HepG2 (cell line): ENCODE data around the gene INTS15. TPM values are rescaled to one million over a fixed set of nuclear protein-coding genes. Genes with fewer than 3 reads are reported as not detected.
"Not testable (repeated sequence)": the region's sequence is repeated elsewhere in the genome, so short reads cannot be mapped to it uniquely, and the experiment has no call there.

Experiments used
- ATAC-seq: fragments of 200-7000 bp; cut with Tn5 transposase; 3 replicates; pipeline ENCODE4 v1.9.1; 2020; ENCODE audit warnings: mild to moderate bottlenecking, moderate library complexity
- BruUV-seq: library from RNA; stranded (reverse); fragments of 400-500 nt; replicated peaks from 2 replicates; lab custom pipeline; 2021; lab: Mats Ljungman, UMichigan
- CTCF ChIA-PET: fragments of 300-600 bp; formaldehyde crosslinking; extraction: SDS; loops from one replicate; lab custom pipeline; 2021; ENCODE audit warnings: low total read pairs, inconsistent platforms, low intra/inter-chr PET ratio; lab: Yijun Ruan, JAX
- POLR2A ChIA-PET: fragments of 350-600 bp; sonication (Branson Sonifier 250); formaldehyde crosslinking; loops from one replicate; lab custom pipeline; 2020; ENCODE audit warnings: antibody characterized with exemption, inconsistent platforms; lab: Yijun Ruan, JAX
- DNase-seq: peaks from one replicate; pipeline ENCODE4 v3.0.0-alpha.2; 2015; ENCODE audit warnings: low spot score
- FAIRE-seq: peaks from 3 replicates; lab custom pipeline; 2011; peaks lifted over from hg19 to GRCh38; lab: Jason Lieb, UNC
- H2AFZ ChIP-seq: one replicate; pipeline ENCODE4 v1.6.1; 2011; ENCODE audit warnings: low read length, inconsistent platforms
- H3K27ac ChIP-seq: fragments of 300-600 bp; 3 replicates; pipeline ENCODE4 v1.8.0; 2011; ENCODE audit warnings: mixed run types, mild to moderate bottlenecking, mixed read lengths, low read length, inconsistent platforms; ENCODE audit not compliant: insufficient read depth; ENCODE audit errors: extremely low read length
- H3K27me3 ChIP-seq, 2 experiments: fragments of 200-600 bp in 1 of 2; 2 replicates in 1 of 2; 3 replicates in 1 of 2; pipeline versions ENCODE4 v1.6.0 to v1.8.0; 2011; ENCODE audit warnings: low read length in 2 of 2, mild to moderate bottlenecking in 2 of 2, moderate library complexity in 2 of 2, inconsistent platforms in 1 of 2; ENCODE audit not compliant: insufficient read depth in 2 of 2, control insufficient read depth in 1 of 2
- H3K36me3 ChIP-seq, 2 experiments: fragments of 200-600 bp in 1 of 2; replicated peaks in 1 of 2; 2 replicates in 1 of 2; 3 replicates in 1 of 2; pipeline versions ENCODE4 v1.5.1 to v1.8.0; 2011; ENCODE audit warnings: low read length in 2 of 2, inconsistent platforms in 1 of 2; ENCODE audit not compliant: insufficient read depth in 2 of 2, control insufficient read depth in 1 of 2
- H3K4me1 ChIP-seq: 2 replicates; pipeline ENCODE4 v1.5.1; 2012; ENCODE audit warnings: low read length, inconsistent platforms; ENCODE audit not compliant: insufficient read depth
- H3K4me2 ChIP-seq: 2 replicates; pipeline ENCODE4 v1.6.0; 2011; ENCODE audit warnings: low read depth, low read length, inconsistent platforms
- H3K4me3 ChIP-seq, 3 experiments: fragments of 200-600 bp in 1 of 3; sonication (generic), shearing (Covaris generic) in 1 of 3; replicated peaks in 1 of 3; 2 replicates each; pipeline ENCODE4 v1.5.1; 2011 to 2016; ENCODE audit warnings: low read length in 3 of 3, inconsistent platforms in 2 of 3, low read depth in 2 of 3, mild to moderate bottlenecking in 2 of 3, control low read depth in 1 of 3, mixed read lengths in 1 of 3; ENCODE audit not compliant: insufficient read depth in 1 of 3
- H3K79me2 ChIP-seq: one replicate; pipeline ENCODE4 v1.6.1; 2011; ENCODE audit warnings: low read length, inconsistent platforms; ENCODE audit not compliant: insufficient read depth
- H3K9ac ChIP-seq: 2 replicates; pipeline ENCODE4 v1.6.0; 2011; ENCODE audit warnings: mild to moderate bottlenecking, low read depth, low read length, inconsistent platforms; ENCODE audit not compliant: insufficient read depth
- H3K9me3 ChIP-seq: 2 replicates; pipeline ENCODE4 v1.5.1; 2012; ENCODE audit warnings: mild to moderate bottlenecking, low read length
- H4K20me1 ChIP-seq: 2 replicates; pipeline ENCODE4 v1.6.0; 2011; ENCODE audit warnings: inconsistent platforms, mild to moderate bottlenecking, low read length, moderate library complexity; ENCODE audit not compliant: insufficient read depth
- CCAR2 ChIP-seq: fragments of 200-400 bp; formaldehyde crosslinking; optimal IDR thresholded peaks from 2 replicates; pipeline ENCODE3; 2018; ENCODE audit warnings: low read depth, mild to moderate bottlenecking, low read length, moderate library complexity
- HNRNPL ChIP-seq: fragments of 200-400 bp; formaldehyde crosslinking; IDR thresholded peaks from 2 replicates; pipeline ENCODE4 v1.6.1; 2017; ENCODE audit warnings: mild to moderate bottlenecking, low read depth, low read length
- MATR3 ChIP-seq: sonication (generic); formaldehyde crosslinking; IDR thresholded peaks from 2 replicates; pipeline ENCODE4 v1.4.0; 2020; ENCODE audit warnings: missing genetic modification reagents
- ZNF335 ChIP-seq: sonication (generic); formaldehyde crosslinking; IDR thresholded peaks from 2 replicates; pipeline ENCODE4 v1.4.0; 2020; ENCODE audit warnings: missing genetic modification reagents
- ZNF468 ChIP-seq: sonication (generic); formaldehyde crosslinking; IDR thresholded peaks from 2 replicates; pipeline ENCODE4 v1.8.0; 2022; ENCODE audit warnings: mild to moderate bottlenecking, moderate library complexity, missing genetic modification reagents
- ZNF572 ChIP-seq: sonication (generic); formaldehyde crosslinking; IDR thresholded peaks from 2 replicates; pipeline ENCODE4 v1.5.1; 2020; ENCODE audit warnings: mild to moderate bottlenecking, missing genetic modification reagents
- ZNF816 ChIP-seq: sonication (generic); formaldehyde crosslinking; IDR thresholded peaks from 2 replicates; pipeline ENCODE4 v1.8.0; 2022; ENCODE audit warnings: missing genetic modification reagents, mild to moderate bottlenecking, borderline replicate concordance
- WGBS: methylation state at CpG from one replicate; pipeline ENCODE4 v1.1.6; 2017; ENCODE audit warnings: low lambda C conversion rate; 5-methylcytosine and 5-hydroxymethylcytosine counted together
- in situ Hi-C: cut with HindIII; loops from 2 replicates; pipeline ENCODE4 v1.10.0; 2017; ENCODE audit warnings: low pct_unique_long_range_greater_than_20kb; ENCODE audit not compliant: extremely low pct_ligation_motif_present
- intact Hi-C: fragments of 100-400 bp; cut with micrococcal nuclease; formaldehyde crosslinking; loops from one replicate; pipeline ENCODE4 v1.10.0; 2022; ENCODE audit not compliant: unreplicated experiment
- polyA plus RNA-seq, 8 experiments: library from polyadenylated mRNA; depleted of rRNA in 3 of 8; stranded (reverse) in 7 of 8; unstranded in 1 of 8; fragments of >200 nt; fragmentation: Illumina TruSeq in 4 of 8; extraction: Trizol in 4 of 8; gene quantifications; 2 replicates each; pipeline versions ENCODE4 v1.2.1 to v1.2.3, GENCODE V29; 2011 to 2016; ENCODE audit warnings: low read depth in 4 of 8, missing spikeins in 1 of 8, mixed read lengths in 1 of 8; ENCODE audit not compliant: insufficient read depth in 1 of 8
- total RNA-seq, 5 experiments: library from RNA; depleted of rRNA; stranded (reverse); fragments of >200 nt; fragmentation: Illumina TruSeq; extraction: Trizol; gene quantifications; 2 replicates each; pipeline ENCODE4 v1.2.3, GENCODE V29; 2016; ENCODE audit warnings: low read depth in 1 of 5
- TF ChIP-seq, protein P1 (sequence below): IDR thresholded peaks from 2 replicates; pipeline ENCODE4 v1.6.1; 2016; ENCODE audit warnings: low read depth

INTS15 gene
- total and polyA plus RNA-seq, 2 of the 13 experiments (the other 11 are each of a cell fraction or from before 2014, with no cell fraction given): 16.3 to 25.7 TPM

DNA sequence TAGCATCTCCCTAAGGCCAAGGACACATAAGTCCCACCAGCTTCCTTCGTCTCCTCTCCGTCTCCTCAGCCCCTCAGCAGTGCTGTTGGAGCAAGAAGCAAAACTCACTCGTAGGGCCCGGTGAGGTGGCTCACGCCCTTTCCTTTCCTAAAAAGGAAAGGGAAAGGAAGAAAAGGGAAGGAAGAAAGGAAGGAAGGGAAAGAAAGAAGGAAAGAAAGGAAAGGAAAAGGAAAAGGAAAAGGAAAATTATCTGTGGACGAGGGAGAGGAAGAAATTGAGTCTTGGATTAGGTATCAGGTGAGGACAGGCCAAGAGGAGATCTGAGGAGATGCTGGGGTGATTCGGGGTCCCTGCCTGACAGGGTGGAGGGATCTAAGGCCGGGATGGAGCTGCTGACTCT, 44.2 kb downstream of the INTS15 start:
- Histone ChIP-seq H3K9me3 (no peaks in the 10 kb centered on the region), H3K9ac (no peak overlapping the region), H3K27ac (no peak overlapping the region), H2AFZ (no peak overlapping the region), H3K79me2 (peaks cover 11% of the 10 kb centered on the region), H3K36me3 (0 out of 5 replicates have a peak, but pooled peaks cover 0 to 1% of the 10 kb centered on the region in 2 experiments), H3K4me1 (peaks cover 42% of the 10 kb centered on the region), H3K27me3 (peaks cover 0 to 6% of the 10 kb centered on the region in 2 experiments; a peak in 2 of 5 replicates), H4K20me1 (no peaks in the 10 kb centered on the region), H3K4me2 (no peak overlapping the region), H3K4me3 (no peak overlapping the region)
- no peak for FAIRE-seq
- TF ChIP-seq ZNF335 (CRISPR knock-in tag): no peak
- no peak for TF ChIP-seq MATR3
- TF ChIP-seq ZNF572 (CRISPR knock-in tag): no peak
- TF ChIP-seq ZNF816 (CRISPR knock-in tag): no peak
- TF ChIP-seq, protein P1, sequence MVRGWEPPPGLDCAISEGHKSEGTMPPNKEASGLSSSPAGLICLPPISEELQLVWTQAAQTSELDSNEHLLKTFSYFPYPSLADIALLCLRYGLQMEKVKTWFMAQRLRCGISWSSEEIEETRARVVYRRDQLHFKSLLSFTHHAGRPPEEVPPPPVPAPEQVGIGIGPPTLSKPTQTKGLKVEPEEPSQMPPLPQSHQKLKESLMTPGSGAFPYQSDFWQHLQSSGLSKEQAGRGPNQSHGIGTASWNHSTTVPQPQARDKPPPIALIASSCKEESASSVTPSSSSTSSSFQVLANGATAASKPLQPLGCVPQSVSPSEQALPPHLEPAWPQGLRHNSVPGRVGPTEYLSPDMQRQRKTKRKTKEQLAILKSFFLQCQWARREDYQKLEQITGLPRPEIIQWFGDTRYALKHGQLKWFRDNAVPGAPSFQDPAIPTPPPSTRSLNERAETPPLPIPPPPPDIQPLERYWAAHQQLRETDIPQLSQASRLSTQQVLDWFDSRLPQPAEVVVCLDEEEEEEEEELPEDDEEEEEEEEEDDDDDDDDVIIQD: no peak
- no peak for TF ChIP-seq HNRNPL
- TF ChIP-seq CCAR2: no peak
- TF ChIP-seq ZNF468 (CRISPR knock-in tag): no peak
- in situ Hi-C loops (no loop called here), intact Hi-C loops (no loop called here)
- BruUV-seq: no TSS peak
- ChIA-PET CTCF (no interaction called here), POLR2A (no interaction called here)
- 74% methylated on average over 7 of the region's 8 CpGs for WGBS
- ATAC-seq: no peak
- no peak for DNase-seq

DNA sequence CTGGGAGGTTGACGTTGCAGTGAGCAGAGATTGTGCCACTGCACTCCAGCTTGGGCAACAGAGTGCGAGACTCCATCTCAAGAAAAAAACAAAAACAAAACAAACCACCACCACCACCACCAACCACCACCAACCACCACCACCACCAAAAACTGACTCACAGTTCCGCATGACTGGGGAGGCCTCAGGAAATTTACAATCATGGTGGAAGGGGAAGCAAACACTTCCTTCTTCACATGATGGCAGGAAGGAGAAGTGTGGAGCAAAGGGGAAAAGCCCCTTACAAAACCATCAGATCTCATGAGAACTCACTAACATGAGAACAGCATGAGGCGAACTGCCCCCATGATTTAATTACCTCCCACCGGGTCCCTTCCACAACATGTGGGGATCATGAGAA, 45.1 kb downstream of the INTS15 start:
- H3K27me3 ChIP-seq, H3K4me3 ChIP-seq, H3K27ac ChIP-seq, in situ Hi-C loops, H3K9me3 ChIP-seq, FAIRE-seq, H3K4me2 ChIP-seq, ATAC-seq, CTCF ChIA-PET, DNase-seq, H3K9ac ChIP-seq, H3K36me3 ChIP-seq, intact Hi-C loops, BruUV-seq, H2AFZ ChIP-seq, H4K20me1 ChIP-seq: not testable (repeated sequence)
- 72% methylated on average over 5 of the region's 5 CpGs for WGBS
- H3K79me2 ChIP-seq: peaks cover 13% of the 10 kb centered on the region
- H3K4me1 ChIP-seq: peaks cover 41% of the 10 kb centered on the region
- POLR2A ChIA-PET: interaction anchor here (0.6 kb wide), 1 partner anchor 63 kb away, joined by 3 read pairs; no protein-coding TSS in a partner anchor
